Nephron (organoid): ENCODE measurements around the gene MX1.
"Not testable (repeated sequence)": the region's sequence is repeated elsewhere in the genome, so short reads cannot be mapped to it uniquely, and the experiment has no call there.

ENCODE experiments used
- H3K27ac Mint-ChIP-seq, 3 experiments: 2 replicates each; pipeline ENCODE4 v1.8.0; 2020; ENCODE audit warnings: mixed read lengths in 3 of 3, mild to moderate bottlenecking in 2 of 3, moderate library complexity in 1 of 3
- H3K27me3 Mint-ChIP-seq: 2 replicates; pipeline ENCODE4 v1.8.0; 2021; ENCODE audit warnings: low read depth, mild to moderate bottlenecking, moderate library complexity, mixed read lengths
- H3K36me3 Mint-ChIP-seq: 2 replicates; pipeline ENCODE4 v1.8.0; 2020; ENCODE audit warnings: low read depth, mixed read lengths
- H3K4me1 Mint-ChIP-seq: 2 replicates; pipeline ENCODE4 v1.8.0; 2020; ENCODE audit warnings: mixed read lengths
- H3K4me3 Mint-ChIP-seq, 3 experiments: 2 replicates each; pipeline ENCODE4 v1.8.0; 2020; ENCODE audit warnings: mild to moderate bottlenecking in 3 of 3, mixed read lengths in 3 of 3, moderate library complexity in 2 of 3
- H3K9me3 Mint-ChIP-seq: 2 replicates; pipeline ENCODE4 v1.8.0; 2020; ENCODE audit warnings: mixed read lengths
- CTCF ChIP-seq, 3 experiments: fragments of 200-600 bp; sonication (generic); IDR thresholded peaks; one replicate each; pipeline ENCODE4 v1.5.0; 2021; ENCODE audit warnings: antibody characterized with exemption in 3 of 3; ENCODE audit not compliant: unreplicated experiment in 3 of 3

The MX1 gene

GRCh38 chr21:41419921-41420862, 5.8 kb upstream of the MX1 start:
- H3K27ac Mint-ChIP-seq = peak overlapping the region; percentile 89 to 97 (median 90)
- peak overlapping the region; percentile 91 to 92 (median 92) for H3K4me3 Mint-ChIP-seq
- no peak for TF ChIP-seq CTCF (IDR thresholded peaks at IDR 0.05; ENCODE audit: unreplicated experiment in 3 of 3)
- H3K36me3 Mint-ChIP-seq = no peaks in the 10 kb centered on the region
- peaks cover 9% of the 10 kb centered on the region for H3K27me3 Mint-ChIP-seq
- H3K9me3 Mint-ChIP-seq = peaks cover 10% of the 10 kb centered on the region
- H3K4me1 Mint-ChIP-seq = peaks cover 9% of the 10 kb centered on the region

- Mint-ChIP-seq H3K27ac (peak overlapping the region; percentile 89 to 97 (median 90)), H3K27me3 (peaks cover 17% of the 10 kb centered on the region), H3K4me3 (peak overlapping the region; percentile 91 to 92 (median 92))
- H3K36me3 Mint-ChIP-seq, H3K4me1 Mint-ChIP-seq, H3K9me3 Mint-ChIP-seq: not testable (repeated sequence)
These were observed 5.0 kb upstream of the MX1 start for GRCh38 chr21:41420998-41421397.

GRCh38 chr21:41422546-41423304, 3.3 kb upstream of the MX1 start:
- H3K27me3 Mint-ChIP-seq = peaks cover 34% of the 10 kb centered on the region
- H3K4me3 Mint-ChIP-seq = no peak overlapping the region
- no peaks in the 10 kb centered on the region for H3K36me3 Mint-ChIP-seq
- peaks cover 9% of the 10 kb centered on the region for H3K4me1 Mint-ChIP-seq
- H3K9me3 Mint-ChIP-seq = no peaks in the 10 kb centered on the region
- TF ChIP-seq CTCF (IDR thresholded peaks at IDR 0.05; ENCODE audit: unreplicated experiment in 3 of 3) = no peak
- H3K27ac Mint-ChIP-seq = no peak overlapping the region

GRCh38 chr21:41423305-41423636, 2.8 kb upstream of the MX1 start:
- H3K9me3 Mint-ChIP-seq, H3K4me1 Mint-ChIP-seq, H3K36me3 Mint-ChIP-seq: not testable (repeated sequence)
- Mint-ChIP-seq H3K27me3 (peaks cover 39% of the 10 kb centered on the region), H3K4me3 (peak overlapping the region in 2 of 3 experiments; percentile 61 to 68), H3K27ac (peak overlapping the region in 1 of 3 experiments; percentile 77)

GRCh38 chr21:41425588-41425953, 468 bp upstream of the MX1 start:
- H3K27me3 Mint-ChIP-seq = peaks cover 51% of the 10 kb centered on the region
- no peak overlapping the region for H3K27ac Mint-ChIP-seq
- TF ChIP-seq CTCF (IDR thresholded peaks at IDR 0.05; ENCODE audit: unreplicated experiment in 3 of 3) = no peak
- H3K4me1 Mint-ChIP-seq = peaks cover 8% of the 10 kb centered on the region
- no peaks in the 10 kb centered on the region for H3K36me3 Mint-ChIP-seq
- H3K9me3 Mint-ChIP-seq = peaks cover 2% of the 10 kb centered on the region
- peak overlapping the region; percentile 72 to 74 (median 73) for H3K4me3 Mint-ChIP-seq

- H3K36me3 Mint-ChIP-seq = no peaks in the 10 kb centered on the region
These were observed 801 bp downstream of the MX1 start for GRCh38 chr21:41426676-41427404.

More at GRCh38 chr21:41426676-41427404, 801 bp downstream of the MX1 start:
- Mint-ChIP-seq H3K4me3 (peak overlapping the region in 2 of 3 experiments; percentile 30 to 73), H3K9me3 (peaks cover 2% of the 10 kb centered on the region), H3K4me1 (no peaks in the 10 kb centered on the region), H3K27me3 (peaks cover 52% of the 10 kb centered on the region), H3K27ac (no peak overlapping the region)
- TF ChIP-seq CTCF (IDR thresholded peaks at IDR 0.05; ENCODE audit: unreplicated experiment in 3 of 3) = no peak
